ENCODE data around the gene HSPA4L.
A peak's percentile ranks its signal among the peaks of the same experiment; 100 is the strongest.

The HSPA4L gene

DNA sequence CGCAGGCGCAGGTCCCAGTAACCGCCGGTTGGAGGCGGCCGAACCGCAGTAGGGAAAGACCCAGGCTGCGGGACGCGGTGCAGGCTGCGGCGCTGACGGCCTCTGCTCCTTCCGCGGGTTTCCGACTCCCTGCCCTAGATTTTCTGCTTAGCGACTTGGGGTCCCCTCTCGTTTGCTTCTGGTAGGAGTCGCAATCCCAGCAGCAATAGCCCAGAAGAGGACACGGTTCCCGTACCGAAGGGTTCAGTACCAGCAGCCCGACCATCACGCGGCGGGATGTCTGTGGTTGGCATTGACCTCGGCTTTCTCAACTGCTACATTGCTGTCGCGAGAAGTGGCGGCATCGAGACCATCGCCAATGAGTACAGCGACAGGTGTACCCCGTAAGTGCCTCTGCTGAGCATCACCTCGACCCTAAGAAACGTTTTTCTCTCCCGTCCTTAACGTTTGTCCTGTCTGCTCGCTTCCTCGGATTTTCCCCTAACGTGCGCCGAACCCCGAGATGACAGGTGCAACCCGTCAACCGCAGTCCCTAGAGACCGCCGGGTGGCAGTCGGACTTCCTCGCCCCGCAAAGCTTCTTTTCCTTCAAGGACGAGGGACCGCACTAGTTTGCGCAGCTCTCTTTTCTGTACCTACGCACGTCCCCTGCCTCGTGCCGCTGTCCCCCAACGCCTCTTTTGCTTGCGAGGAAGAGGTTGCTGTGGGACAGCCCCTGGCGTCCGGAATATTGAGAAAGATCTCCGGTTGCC lies at the start of gene HSPA4L:
Gene HSPA4L (plus strand): TSS at position 48 of the 751 bp plus-strand sequence. CDS start 229 bp downstream, at position 277.
- DNase-seq (ENCODE audit: low spot score) = peak; percentile 71

DNA sequence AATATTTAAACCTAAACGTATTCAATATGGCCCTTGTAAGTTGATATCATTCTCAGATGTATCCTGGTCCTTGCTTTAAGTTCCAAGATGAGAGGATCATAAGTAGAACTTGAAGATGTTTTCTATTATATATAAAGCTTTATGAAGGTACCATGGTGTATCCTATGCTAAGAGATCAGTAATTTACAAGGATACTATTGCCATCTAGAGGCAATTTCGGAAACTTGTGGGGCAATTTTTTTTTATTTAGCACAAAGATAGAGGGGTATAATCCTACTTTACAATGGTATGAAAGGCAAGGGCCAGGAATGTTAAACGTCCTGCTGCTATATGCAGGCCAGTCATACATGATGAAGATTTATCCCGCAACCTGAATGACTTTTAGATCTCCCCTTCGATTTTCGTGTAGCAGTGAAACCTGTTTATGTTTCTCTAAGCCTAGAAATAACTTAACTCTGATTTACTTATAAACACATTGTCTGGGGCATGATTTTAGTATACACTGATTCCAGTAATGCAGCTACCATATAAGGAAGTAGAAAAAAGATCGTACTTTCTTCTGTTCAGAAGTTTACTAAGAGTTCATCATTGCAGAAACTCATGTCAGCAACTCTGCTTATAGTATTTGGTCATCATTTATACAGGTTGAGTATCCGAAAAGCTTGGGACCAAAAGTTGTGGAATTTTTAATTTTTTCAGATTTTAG lies 49.3 kb upstream of the HSPA4L start:
- no peak for DNase-seq (ENCODE audit: low spot score)

- DNase-seq (ENCODE audit: low spot score) = no peak
Measured at GRCh38 chr4:127734976-127735375, 47.1 kb upstream of the HSPA4L start.

GRCh38 chr4:127737295-127737694 lies 44.8 kb upstream of the HSPA4L start:
- no peak for DNase-seq (ENCODE audit: low spot score)

- DNase-seq (ENCODE audit: low spot score) = no peak
Measured at GRCh38 chr4:127741247-127741646, 40.9 kb upstream of the HSPA4L start.

DNA sequence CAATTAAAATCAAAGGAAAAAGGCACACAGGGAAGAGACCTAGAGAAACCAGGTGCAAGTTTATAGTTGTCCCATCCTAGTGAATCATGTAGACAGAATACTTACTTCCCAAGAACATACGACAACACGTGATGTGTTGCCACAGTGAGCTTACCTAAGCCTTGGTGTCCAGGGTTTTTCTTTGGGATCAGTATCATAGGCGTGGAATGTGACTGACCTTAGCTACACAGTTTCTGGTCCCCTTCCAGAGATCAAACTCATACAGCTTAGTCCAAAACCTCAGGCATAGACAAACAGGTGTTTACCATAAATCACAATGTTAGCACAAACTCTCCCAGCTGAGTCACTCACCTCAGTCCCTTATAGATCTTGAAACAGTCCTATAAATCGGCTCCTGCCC lies 34.2 kb upstream of the HSPA4L start:
- no peak for DNase-seq (ENCODE audit: low spot score)

DNA sequence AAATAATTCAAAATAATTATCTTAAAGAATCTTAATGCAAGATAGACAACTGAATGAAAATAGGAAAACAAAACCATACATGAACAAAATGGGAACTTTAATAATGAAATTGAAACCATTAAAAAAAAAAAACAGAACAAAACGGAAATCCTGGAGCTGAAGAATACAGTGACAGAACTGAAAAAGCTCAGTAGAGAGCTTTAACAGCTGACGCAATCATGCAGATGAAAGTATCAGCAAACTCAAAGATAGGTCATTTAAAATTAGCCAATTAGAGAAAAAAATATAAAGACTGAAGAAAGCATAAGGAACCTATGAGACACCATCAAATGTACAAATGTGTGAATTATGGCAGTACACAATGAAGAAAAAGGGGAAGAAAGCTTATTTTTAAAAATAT lies 33.2 kb upstream of the HSPA4L start:
- no peak for DNase-seq (ENCODE audit: low spot score)

DNA sequence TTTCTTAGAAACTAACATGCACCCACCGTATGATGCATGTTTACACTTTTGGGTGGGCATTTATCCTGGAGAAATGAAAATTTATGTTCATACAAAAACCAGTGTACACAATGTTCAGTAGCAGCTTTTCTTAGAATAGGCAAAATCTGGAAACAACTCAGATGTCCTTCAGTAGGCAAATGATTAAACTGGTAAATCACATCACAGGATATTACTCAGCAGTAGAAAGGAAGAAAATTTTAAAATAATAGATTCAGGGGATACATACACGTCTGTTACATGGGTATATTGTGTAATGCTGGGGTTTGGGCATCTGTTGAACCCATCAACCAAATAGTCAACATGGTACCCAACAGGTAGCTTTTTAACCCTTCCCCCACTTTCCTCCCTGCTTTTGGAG lies 25.2 kb upstream of the HSPA4L start:
- DNase-seq (ENCODE audit: low spot score) = no peak

DNA sequence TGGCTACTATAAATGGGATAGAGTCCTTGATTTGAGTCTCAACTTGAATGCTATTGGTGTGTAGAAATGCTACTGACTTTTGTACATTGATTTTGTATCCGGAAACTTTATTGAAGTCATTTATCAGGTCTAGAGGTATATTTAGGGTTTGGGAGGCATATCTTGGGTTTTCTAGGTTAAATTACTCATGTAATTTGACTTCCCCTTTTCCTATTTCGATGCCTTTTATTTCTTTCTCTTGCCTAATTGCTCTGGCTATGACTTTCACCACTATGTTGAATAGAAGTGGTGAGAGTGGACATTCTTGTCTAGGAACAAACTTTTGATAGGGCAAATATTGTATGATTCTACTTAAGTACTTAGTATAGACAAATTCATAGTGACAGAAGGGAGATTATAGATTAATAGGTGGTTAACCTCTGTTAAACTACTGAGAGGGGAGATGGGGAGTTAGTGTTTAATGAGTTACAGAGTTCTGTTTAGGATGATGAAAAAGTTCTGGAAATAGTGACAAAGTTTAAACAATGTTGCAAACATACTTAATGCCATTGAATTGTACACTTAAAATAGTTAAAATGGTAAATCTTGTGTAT lies 22.8 kb upstream of the HSPA4L start:
- no peak for DNase-seq (ENCODE audit: low spot score)

DNA sequence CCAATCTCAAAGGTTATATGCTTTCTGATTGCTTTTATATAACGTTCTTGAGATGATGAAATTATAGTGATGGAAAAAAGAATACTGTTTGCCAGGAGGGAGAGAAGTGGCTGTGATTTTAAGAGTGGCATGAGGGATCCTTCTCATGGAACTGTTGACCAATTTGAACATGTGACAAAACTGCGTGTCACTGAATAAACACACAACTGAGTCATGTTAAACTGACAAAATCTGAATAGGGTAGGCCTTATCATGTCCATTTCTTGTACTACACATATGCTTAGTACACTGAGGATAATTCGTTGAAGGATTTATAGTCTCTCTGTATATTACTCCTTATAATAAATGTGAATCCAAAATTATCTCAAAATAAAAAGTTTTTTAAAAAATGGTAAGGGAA lies 22.2 kb upstream of the HSPA4L start:
- no peak for DNase-seq (ENCODE audit: low spot score)

GRCh38 chr4:127771535-127772275 lies 10.4 kb upstream of the HSPA4L start:
- no peak for DNase-seq (ENCODE audit: low spot score)

GRCh38 chr4:127772769-127773671 lies 9.1 kb upstream of the HSPA4L start:
- DNase-seq (ENCODE audit: low spot score) = no peak

DNA sequence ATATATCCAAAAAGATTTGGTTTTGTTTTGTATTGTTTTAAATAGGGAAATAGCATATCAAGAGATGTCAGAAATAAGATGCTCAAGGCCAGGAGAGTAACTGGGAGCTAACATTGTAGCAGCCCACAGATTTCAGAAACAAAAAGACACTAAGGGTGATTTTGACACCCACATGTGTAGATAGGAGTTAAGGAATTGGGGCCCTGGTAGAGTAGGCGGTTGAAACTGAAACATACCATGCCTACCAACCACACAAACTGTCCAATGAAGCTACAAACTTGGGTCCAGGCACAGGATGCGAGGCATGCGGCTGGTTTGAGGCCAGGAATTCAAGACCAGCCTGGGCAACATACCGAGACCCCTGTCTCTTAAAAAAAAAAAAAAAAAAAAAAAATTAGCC lies 6.3 kb upstream of the HSPA4L start:
- DNase-seq (ENCODE audit: low spot score) = no peak

GRCh38 chr4:127776620-127777019 lies 5.5 kb upstream of the HSPA4L start:
- DNase-seq (ENCODE audit: low spot score) = no peak

DNA sequence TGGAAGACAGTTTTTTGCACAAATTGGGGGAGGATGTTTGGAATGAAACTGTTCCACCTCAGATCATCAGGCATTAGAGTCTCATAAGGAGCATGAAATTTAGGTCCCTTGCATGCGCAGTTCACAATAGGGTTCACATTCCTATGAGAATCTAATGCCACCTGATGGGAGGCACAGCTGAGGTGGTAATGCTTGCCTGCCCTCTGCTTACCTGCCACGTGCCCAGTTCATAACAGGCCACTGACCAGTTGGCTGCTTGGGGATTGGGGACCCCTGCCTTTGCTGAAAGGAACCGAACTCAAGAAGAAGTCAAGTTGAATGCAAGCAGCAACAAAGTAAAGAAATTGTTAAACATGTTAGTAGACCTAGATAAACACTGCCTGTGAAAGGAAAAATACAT lies 4.6 kb upstream of the HSPA4L start:
- DNase-seq (ENCODE audit: low spot score) = no peak

- DNase-seq (ENCODE audit: low spot score) = no peak
Measured at GRCh38 chr4:127778102-127778501, 4.0 kb upstream of the HSPA4L start.

- DNase-seq (ENCODE audit: low spot score) = no peak
Measured at GRCh38 chr4:127780598-127780997, 1.5 kb upstream of the HSPA4L start.

DNA sequence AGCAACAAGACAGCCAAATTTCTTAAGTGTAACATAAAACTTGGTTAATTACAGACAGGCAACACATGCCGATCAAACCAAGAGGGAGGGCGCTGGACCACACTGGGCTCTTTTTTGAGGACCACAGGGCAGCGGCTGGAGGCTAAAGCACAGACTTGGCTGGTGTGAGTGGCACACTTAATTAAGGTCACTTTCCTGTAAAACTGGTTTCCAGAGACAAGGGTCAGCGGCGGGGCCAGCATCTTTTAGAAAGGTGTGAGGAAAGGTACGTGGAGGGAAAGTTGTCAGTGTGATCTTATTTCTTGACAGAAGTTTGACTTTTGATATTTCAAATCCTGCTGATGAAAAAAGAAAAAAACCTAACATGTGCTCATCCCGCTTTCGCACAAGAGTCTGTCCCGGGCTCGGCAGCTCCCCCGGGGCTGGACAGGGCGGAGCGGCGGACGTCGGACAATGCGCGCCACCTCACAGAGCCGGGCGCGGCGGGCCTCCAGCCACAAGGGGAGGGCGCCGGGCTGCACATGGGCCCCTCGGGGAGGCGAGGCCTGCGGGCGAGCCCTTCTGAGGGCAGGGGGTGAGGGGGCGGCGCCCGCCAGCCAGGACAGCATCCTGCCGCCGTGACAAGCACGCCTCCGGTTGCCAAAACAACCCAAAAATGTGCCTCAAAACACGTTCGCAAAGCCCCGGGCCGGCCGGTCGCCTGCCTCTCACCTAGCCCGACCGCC lies 660 bp upstream of the HSPA4L start:
- DNase-seq (ENCODE audit: low spot score) = no peak

DNA sequence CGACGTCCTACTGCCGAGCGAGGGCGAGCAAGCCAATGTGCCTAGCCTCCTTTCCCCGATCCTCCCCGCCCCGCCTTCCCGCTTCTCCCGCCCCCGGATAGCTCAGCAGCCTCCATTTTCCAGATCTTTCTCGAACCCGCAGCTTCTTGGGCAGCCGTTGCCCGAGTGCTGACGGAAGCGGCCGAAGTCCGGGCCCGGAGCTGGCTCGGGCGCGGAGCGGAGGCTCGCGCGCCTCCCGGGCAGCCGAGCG lies 172 bp upstream of the HSPA4L start:
- DNase-seq (ENCODE audit: low spot score) = no peak

GRCh38 chr4:127783026-127783769 lies 1.1 kb downstream of the HSPA4L start:
- DNase-seq (ENCODE audit: low spot score) = peak; percentile 50
